Measurements from ENCODE around the gene CT45A1. TPM values are rescaled to one million over a fixed set of nuclear protein-coding genes. Genes with fewer than 3 reads are reported as not detected.
A peak's percentile ranks its signal among the peaks of the same experiment; 100 is the strongest.

The CT45A1 gene
- total RNA-seq, 1 experiment from 2014 or later = not detected

DNA sequence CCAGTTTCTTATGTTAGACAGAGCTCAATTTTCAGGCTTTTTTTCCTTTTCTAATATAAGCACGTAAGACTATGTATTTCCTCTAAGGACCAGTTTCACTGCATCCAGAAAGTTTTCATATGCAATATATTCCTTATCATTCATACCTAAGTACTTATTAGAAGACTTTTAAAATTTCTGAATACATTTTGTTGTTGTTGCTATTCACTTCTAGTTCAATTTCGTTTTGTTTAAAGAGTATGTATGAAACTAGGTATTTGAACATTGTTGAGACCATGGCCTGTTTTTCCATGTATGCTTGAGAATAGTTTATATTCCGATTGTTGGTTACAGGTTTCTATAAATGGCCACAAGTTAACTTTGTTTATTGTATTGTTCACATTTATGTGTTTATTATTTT is 18.0 kb upstream of the CT45A1 start:
- no peaks in the 10 kb centered on the region for H3K9me3 ChIP-seq (ENCODE audit: low read length)
- DNase-seq (no peak), ATAC-seq (no peak)
- H3K27me3 ChIP-seq (ENCODE audit: low read length) = peaks cover 15% of the 10 kb centered on the region; the same call in 1 of the 2 replicates
- no peaks in the 10 kb centered on the region for H4K20me1 ChIP-seq (ENCODE audit: low read length)
- H3K9me2 ChIP-seq (replicated peaks; ENCODE audit: low read length) = no peaks in the 10 kb centered on the region
- H2AFZ ChIP-seq (ENCODE audit: low read length) = no peak overlapping the region
- H3K4me1 ChIP-seq (ENCODE audit: insufficient read depth, low read length) = no peaks in the 10 kb centered on the region
- ChIA-PET POLR2A (ENCODE audit: unreplicated experiment) (no interaction called here), CTCF (no interaction called here)
- no peak overlapping the region for H3K9ac ChIP-seq (ENCODE audit: low read length)
- intact Hi-C loops (cut with micrococcal nuclease) = no loop called here
- no peaks in the 10 kb centered on the region for H3K36me3 ChIP-seq (ENCODE audit: low read depth, low read length)
- H3K4me3 ChIP-seq (ENCODE audit: low read length) = no peak overlapping the region
- H3F3A ChIP-seq (ENCODE audit: low read length, unreplicated experiment) = no peaks in the 10 kb centered on the region
- no peak overlapping the region for H3K4me2 ChIP-seq (ENCODE audit: low read length)
- H3K27ac ChIP-seq (ENCODE audit: low read length) = no peak overlapping the region
- no peaks in the 10 kb centered on the region for H3K79me2 ChIP-seq (ENCODE audit: low read length)
- TF ChIP-seq, protein P1, sequence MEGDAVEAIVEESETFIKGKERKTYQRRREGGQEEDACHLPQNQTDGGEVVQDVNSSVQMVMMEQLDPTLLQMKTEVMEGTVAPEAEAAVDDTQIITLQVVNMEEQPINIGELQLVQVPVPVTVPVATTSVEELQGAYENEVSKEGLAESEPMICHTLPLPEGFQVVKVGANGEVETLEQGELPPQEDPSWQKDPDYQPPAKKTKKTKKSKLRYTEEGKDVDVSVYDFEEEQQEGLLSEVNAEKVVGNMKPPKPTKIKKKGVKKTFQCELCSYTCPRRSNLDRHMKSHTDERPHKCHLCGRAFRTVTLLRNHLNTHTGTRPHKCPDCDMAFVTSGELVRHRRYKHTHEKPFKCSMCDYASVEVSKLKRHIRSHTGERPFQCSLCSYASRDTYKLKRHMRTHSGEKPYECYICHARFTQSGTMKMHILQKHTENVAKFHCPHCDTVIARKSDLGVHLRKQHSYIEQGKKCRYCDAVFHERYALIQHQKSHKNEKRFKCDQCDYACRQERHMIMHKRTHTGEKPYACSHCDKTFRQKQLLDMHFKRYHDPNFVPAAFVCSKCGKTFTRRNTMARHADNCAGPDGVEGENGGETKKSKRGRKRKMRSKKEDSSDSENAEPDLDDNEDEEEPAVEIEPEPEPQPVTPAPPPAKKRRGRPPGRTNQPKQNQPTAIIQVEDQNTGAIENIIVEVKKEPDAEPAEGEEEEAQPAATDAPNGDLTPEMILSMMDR (conservative IDR thresholded peaks at IDR 0.05; ENCODE audit: low read depth, low read length) = no peak
- TF ChIP-seq EZH2phosphoT487 (IDR thresholded peaks at IDR 0.05; ENCODE audit: borderline replicate concordance, low read length) (no peak), EZH2 (IDR thresholded peaks at IDR 0.05; ENCODE audit: low read length, unreplicated experiment) (no peak)
- no TSS peak for BruUV-seq (replicated peaks)

DNA sequence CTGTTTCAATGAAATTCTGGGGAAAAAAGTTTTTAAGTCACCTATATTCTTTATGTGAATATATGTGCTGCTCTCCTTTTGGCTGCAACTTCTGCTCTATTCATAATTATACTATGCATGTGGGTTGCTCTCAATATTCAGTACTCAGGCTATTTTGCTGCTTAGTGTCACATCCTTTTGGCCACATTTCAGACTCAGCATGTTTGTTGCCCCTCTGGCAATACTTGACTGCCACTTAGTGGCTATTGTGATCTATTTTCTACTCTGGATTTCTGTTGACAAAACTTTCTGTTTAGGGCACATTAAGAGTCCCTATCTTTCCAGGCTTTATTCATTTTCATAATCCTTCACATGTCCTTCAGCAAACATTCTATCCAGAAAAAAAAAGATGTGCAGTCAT is 15.8 kb upstream of the CT45A1 start:
- no peak overlapping the region for H3K27ac ChIP-seq (ENCODE audit: low read length)
- BruUV-seq (replicated peaks) = no TSS peak

DNA sequence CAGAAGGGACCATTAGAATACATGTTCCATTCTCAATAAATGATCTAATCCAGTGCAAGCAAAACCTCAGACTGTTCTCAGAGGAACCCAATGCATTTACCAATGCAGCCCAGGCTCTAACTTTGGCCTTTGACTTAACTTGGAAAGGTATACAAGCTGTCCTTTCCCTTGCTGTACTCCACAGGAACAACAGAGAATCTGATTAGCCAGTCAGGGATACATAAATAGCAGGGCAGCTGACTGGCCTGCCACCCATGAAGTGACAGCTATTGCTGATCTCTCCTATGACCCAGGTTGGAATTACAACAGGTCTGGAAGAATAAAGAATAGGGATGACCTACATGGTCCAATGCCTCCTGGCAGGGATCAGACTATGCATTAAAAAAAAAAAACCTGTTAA is 14.5 kb upstream of the CT45A1 start:
- Histone ChIP-seq H3K9ac (ENCODE audit: low read length) (no peak overlapping the region), H3K4me2 (ENCODE audit: low read length) (no peak overlapping the region), H3K9me3 (ENCODE audit: low read length) (no peaks in the 10 kb centered on the region), H3K27me3 (ENCODE audit: low read length) (peaks cover 26% of the 10 kb centered on the region; the same call in 1 of the 2 replicates), H4K20me1 (ENCODE audit: low read length) (no peaks in the 10 kb centered on the region), H3K4me3 (ENCODE audit: low read length) (no peak overlapping the region), H3K27ac (ENCODE audit: low read length) (no peak overlapping the region), H2AFZ (ENCODE audit: low read length) (no peak overlapping the region), H3F3A (ENCODE audit: low read length, unreplicated experiment) (no peaks in the 10 kb centered on the region), H3K4me1 (ENCODE audit: insufficient read depth, low read length) (no peaks in the 10 kb centered on the region), H3K79me2 (ENCODE audit: low read length) (no peaks in the 10 kb centered on the region), H3K36me3 (ENCODE audit: low read depth, low read length) (no peaks in the 10 kb centered on the region), H3K9me2 (replicated peaks; ENCODE audit: low read length) (no peaks in the 10 kb centered on the region)
- ChIA-PET POLR2A (ENCODE audit: unreplicated experiment) (no interaction called here), CTCF (no interaction called here)
- intact Hi-C loops (cut with micrococcal nuclease) = no loop called here
- ATAC-seq (no peak), DNase-seq (no peak)
- TF ChIP-seq, protein P1 (conservative IDR thresholded peaks at IDR 0.05; ENCODE audit: low read depth, low read length) = no peak
- TF ChIP-seq EZH2phosphoT487 (IDR thresholded peaks at IDR 0.05; ENCODE audit: borderline replicate concordance, low read length) (no peak), EZH2 (IDR thresholded peaks at IDR 0.05; ENCODE audit: low read length, unreplicated experiment) (no peak)
- no TSS peak for BruUV-seq (replicated peaks)

More for the DNA sequence above, 15.8 kb upstream of the CT45A1 start:
- H3K9me2 ChIP-seq (replicated peaks; ENCODE audit: low read length) = no peaks in the 10 kb centered on the region
- H3K4me2 ChIP-seq (ENCODE audit: low read length) = no peak overlapping the region
- no peaks in the 10 kb centered on the region for H3K4me1 ChIP-seq (ENCODE audit: insufficient read depth, low read length)
- no peak overlapping the region for H3K4me3 ChIP-seq (ENCODE audit: low read length)
- peaks cover 26% of the 10 kb centered on the region; the same call in 1 of the 2 replicates for H3K27me3 ChIP-seq (ENCODE audit: low read length)
- TF ChIP-seq, protein P1 (conservative IDR thresholded peaks at IDR 0.05; ENCODE audit: low read depth, low read length) = peak; percentile 33; the same call in 1 of the 2 replicates
- TF ChIP-seq EZH2phosphoT487 (IDR thresholded peaks at IDR 0.05; ENCODE audit: borderline replicate concordance, low read length) = no peak
- intact Hi-C loops (cut with micrococcal nuclease) = no loop called here
- CTCF ChIA-PET = no interaction called here
- H3K9ac ChIP-seq (ENCODE audit: low read length) = no peak overlapping the region
- DNase-seq = peak; percentile 23
- H2AFZ ChIP-seq (ENCODE audit: low read length) = no peak overlapping the region
- no peaks in the 10 kb centered on the region for H3F3A ChIP-seq (ENCODE audit: low read length, unreplicated experiment)
- POLR2A ChIA-PET (ENCODE audit: unreplicated experiment) = no interaction called here
- H3K9me3 ChIP-seq (ENCODE audit: low read length) = no peaks in the 10 kb centered on the region
- H3K36me3 ChIP-seq (ENCODE audit: low read depth, low read length) = no peaks in the 10 kb centered on the region
- H4K20me1 ChIP-seq (ENCODE audit: low read length) = no peaks in the 10 kb centered on the region
- H3K79me2 ChIP-seq (ENCODE audit: low read length) = no peaks in the 10 kb centered on the region
- no peak for ATAC-seq

Measured in PC-3 (cell line).